MCF 10A (cell line): Measurements from ENCODE around the gene KLHL5. TPM values are rescaled to one million over a fixed set of nuclear protein-coding genes. Genes with fewer than 3 reads are reported as not detected.

Experiments used
- BruUV-seq: library from RNA; stranded (reverse); fragments of 400-500 nt; replicated peaks from 2 replicates; lab custom pipeline; 2021; lab: Mats Ljungman, UMichigan
- CTCF ChIA-PET: fragments of 300-600 bp; sonication (Branson Sonifier 250); formaldehyde crosslinking; extraction: SDS; loops from one replicate; lab custom pipeline; 2021; ENCODE audit warnings: antibody characterized with exemption, inconsistent platforms; lab: Yijun Ruan, JAX
- POLR2A ChIA-PET: fragments of 300-600, 350-650 bp; sonication (Branson Sonifier 250); formaldehyde crosslinking; extraction: SDS; loops from one replicate; lab custom pipeline; 2020; ENCODE audit warnings: antibody characterized with exemption, inconsistent platforms; lab: Yijun Ruan, JAX
- DNase-seq: peaks from one replicate; pipeline ENCODE4 v3.0.0-alpha.2; 2018; ENCODE audit not compliant: unreplicated experiment
- H3K27ac Mint-ChIP-seq: one replicate; pipeline ENCODE4 v1.8.0; 2022; ENCODE audit warnings: mild to moderate bottlenecking, low read depth, mixed read lengths; ENCODE audit not compliant: unreplicated experiment
- H3K27me3 Mint-ChIP-seq: one replicate; pipeline ENCODE4 v1.8.0; 2022; ENCODE audit warnings: mixed read lengths; ENCODE audit not compliant: insufficient read depth, unreplicated experiment
- H3K36me3 Mint-ChIP-seq: one replicate; pipeline ENCODE4 v1.8.0; 2022; ENCODE audit warnings: mild to moderate bottlenecking, moderate library complexity, mixed read lengths; ENCODE audit not compliant: insufficient read depth, unreplicated experiment
- H3K4me1 Mint-ChIP-seq: one replicate; pipeline ENCODE4 v1.8.0; 2022; ENCODE audit warnings: mixed read lengths; ENCODE audit not compliant: insufficient read depth, unreplicated experiment
- H3K4me3 Mint-ChIP-seq: one replicate; pipeline ENCODE4 v1.8.0; 2022; ENCODE audit warnings: mild to moderate bottlenecking, moderate library complexity, mixed read lengths; ENCODE audit not compliant: unreplicated experiment
- H3K9me3 Mint-ChIP-seq: one replicate; pipeline ENCODE4 v1.8.0; 2022; ENCODE audit warnings: mixed read lengths; ENCODE audit not compliant: unreplicated experiment
- CTCF ChIP-seq: fragments of 200-600 bp; IDR thresholded peaks from one replicate; pipeline ENCODE4 v1.8.0; 2022; ENCODE audit warnings: antibody characterized with exemption, mild to moderate bottlenecking; ENCODE audit not compliant: unreplicated experiment
- intact Hi-C: fragments of 100-400 bp; cut with micrococcal nuclease; formaldehyde crosslinking; loops from 2 replicates; pipeline ENCODE4 v1.14.1; 2022
- total RNA-seq: library from RNA; stranded (reverse); gene quantifications from 2 replicates; pipeline ENCODE4 v1.2.3, GENCODE V29; 2022

The KLHL5 gene
- total RNA-seq, 1 experiment from 2014 or later, result 59.2 TPM

- ChIA-PET POLR2A (interaction anchor here (1.1 kb wide), 1 partner anchor 8 kb away, joined by 4 read pairs; no protein-coding TSS in a partner anchor), CTCF (interaction anchor here (0.7 kb wide), 1 partner anchor 35 kb away, joined by 3 read pairs; no protein-coding TSS in a partner anchor)
- Mint-ChIP-seq H3K36me3 (no peaks in the 10 kb centered on the region), H3K27ac (no peak overlapping the region), H3K4me1 (peaks cover 14% of the 10 kb centered on the region), H3K27me3 (no peaks in the 10 kb centered on the region), H3K4me3 (no peak overlapping the region), H3K9me3 (peaks cover 8% of the 10 kb centered on the region)
- intact Hi-C loops, result no loop called here
- TF ChIP-seq CTCF, result no peak
- DNase-seq, result no peak
- BruUV-seq, result no TSS peak
Observed at GRCh38 chr4:39170301-39170700, 108.3 kb downstream of the KLHL5 start.

Other genes starting within 250 kb of the KLHL5 start
- 7.7 and 11.4 TPM in 2 replicates for gene TLR6, start 205.4 kb upstream of the KLHL5 start, total RNA-seq
- 22.7 and 38.9 TPM in 2 replicates for gene FAM114A1, start 194.4 kb upstream of the KLHL5 start, total RNA-seq
- 5.3 and 7.0 TPM in 2 replicates for gene TMEM156, start 29.8 kb upstream of the KLHL5 start, total RNA-seq
- 32.5 and 39.6 TPM in 2 replicates for gene WDR19, start 120.3 kb downstream of the KLHL5 start, total RNA-seq